Neural progenitor cell (in vitro differentiated cells): ENCODE results near the gene EDIL3. TPM values are rescaled to one million over a fixed set of nuclear protein-coding genes. Genes with fewer than 3 reads are reported as not detected.

Experiments
- DNase-seq: peaks from one replicate; pipeline ENCODE4 v3.0.0-alpha.2; 2016; ENCODE audit warnings: low spot score
- H2AFZ ChIP-seq: fragments of 200-600 bp; sonication (generic); replicated peaks from 2 replicates; pipeline ENCODE4 v1.6.1; 2016; ENCODE audit warnings: antibody characterized with exemption
- H3F3A ChIP-seq: fragments of 200-600 bp; sonication (generic); 2 replicates; pipeline ENCODE4 v1.6.1; 2016; ENCODE audit warnings: antibody characterized with exemption, low read depth
- H3K27ac ChIP-seq: fragments of 200-600 bp; sonication (generic); 2 replicates; pipeline ENCODE4 v1.5.1; 2016; ENCODE audit warnings: mild to moderate bottlenecking
- H3K27me3 ChIP-seq: fragments of 200-600 bp; sonication (generic); 2 replicates; pipeline ENCODE4 v1.6.1; 2016; ENCODE audit warnings: mild to moderate bottlenecking, moderate library complexity
- H3K36me3 ChIP-seq: fragments of 200-600 bp; sonication (generic); 2 replicates; pipeline ENCODE4 v1.5.1; 2016
- H3K4me1 ChIP-seq: fragments of 200-600 bp; sonication (generic); 2 replicates; pipeline ENCODE4 v1.6.1; 2016; ENCODE audit warnings: mixed run types
- H3K4me2 ChIP-seq: fragments of 200-600 bp; sonication (generic); 2 replicates; pipeline ENCODE4 v1.6.1; 2016
- H3K4me3 ChIP-seq: fragments of 200-600 bp; sonication (generic); 2 replicates; pipeline ENCODE4 v1.5.1; 2016
- H3K79me2 ChIP-seq: fragments of 200-600 bp; sonication (generic); 2 replicates; pipeline ENCODE4 v1.6.1; 2016; ENCODE audit warnings: low read depth
- H3K9ac ChIP-seq: fragments of 200-600 bp; sonication (generic); 2 replicates; pipeline ENCODE4 v1.6.1; 2016
- H3K9me3 ChIP-seq: fragments of 200-600 bp; sonication (generic); 2 replicates; pipeline ENCODE4 v1.5.1; 2016; ENCODE audit warnings: low read depth
- H4K20me1 ChIP-seq: fragments of 200-600 bp; sonication (generic); 2 replicates; pipeline ENCODE4 v1.6.1; 2016; ENCODE audit warnings: low read depth
- H3K27ac Mint-ChIP-seq: 3 replicates; pipeline ENCODE4 v1.8.0; 2021; ENCODE audit warnings: mixed read lengths
- H3K27me3 Mint-ChIP-seq: 2 replicates; pipeline ENCODE4 v1.8.0; 2022; ENCODE audit warnings: low read depth, mild to moderate bottlenecking, inconsistent platforms, moderate library complexity, mixed read lengths; ENCODE audit not compliant: insufficient read depth
- H3K36me3 Mint-ChIP-seq: 3 replicates; pipeline ENCODE4 v1.8.0; 2021; ENCODE audit warnings: mixed read lengths
- H3K4me1 Mint-ChIP-seq: 3 replicates; pipeline ENCODE4 v1.8.0; 2021; ENCODE audit warnings: mixed read lengths
- H3K4me3 Mint-ChIP-seq: 3 replicates; pipeline ENCODE4 v1.8.0; 2021; ENCODE audit warnings: mild to moderate bottlenecking, moderate library complexity, mixed read lengths
- H3K9me3 Mint-ChIP-seq: 3 replicates; pipeline ENCODE4 v1.8.0; 2020; ENCODE audit warnings: mixed read lengths
- EZH2 ChIP-seq: fragments of 200-600 bp; sonication (generic); IDR thresholded peaks from 2 replicates; pipeline ENCODE4 v1.6.1; 2017; ENCODE audit warnings: antibody characterized with exemption, mild to moderate bottlenecking, moderate library complexity
- EZH2phosphoT487 ChIP-seq: fragments of 200-600 bp; sonication (generic); IDR thresholded peaks from 2 replicates; pipeline ENCODE4 v1.6.1; 2017; ENCODE audit warnings: antibody characterized with exemption
- total RNA-seq: library from RNA; depleted of rRNA; stranded (reverse); fragments of >200 nt; gene quantifications from 2 replicates; pipeline ENCODE4 v1.2.3, GENCODE V29; 2015; ENCODE audit warnings: low replicate concordance
- TF ChIP-seq, protein P1 (sequence below): fragments of 200-600 bp; sonication (generic); IDR thresholded peaks from 2 replicates; pipeline ENCODE4 v1.5.1; 2017; ENCODE audit warnings: antibody characterized with exemption, mild to moderate bottlenecking

Gene EDIL3
- total RNA-seq, 1 donor from 2014 or later: 13.8 TPM

DNA sequence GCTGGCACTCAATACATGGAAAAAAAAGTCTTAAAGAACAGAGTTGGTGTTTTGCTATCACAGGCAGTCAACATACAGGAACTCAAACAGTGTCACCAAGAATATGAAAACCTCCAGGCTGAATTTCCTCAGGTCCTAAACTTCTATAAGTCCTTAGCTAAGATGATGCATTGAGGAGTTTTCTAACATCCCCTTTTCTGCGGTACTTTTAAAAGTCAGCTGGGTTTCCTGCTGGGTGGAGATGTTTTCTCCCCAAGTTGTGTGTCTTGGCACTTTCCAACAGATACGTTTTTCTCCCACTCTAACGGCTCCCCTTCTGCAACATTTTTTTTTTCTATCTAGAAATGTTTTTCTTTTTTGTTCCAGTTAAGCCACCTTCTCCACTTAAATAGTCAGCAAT lies 419.2 kb downstream of the EDIL3 start:
- Histone ChIP-seq H3K36me3 (no peaks in the 10 kb centered on the region), H3K79me2 (no peaks in the 10 kb centered on the region), H2AFZ (no peak overlapping the region), H3K4me1 (no peaks in the 10 kb centered on the region), H3K27me3 (no peaks in the 10 kb centered on the region), H4K20me1 (no peaks in the 10 kb centered on the region), H3K4me2 (no peak overlapping the region), H3K27ac (no peak overlapping the region), H3F3A (no peaks in the 10 kb centered on the region), H3K9me3 (no peaks in the 10 kb centered on the region), H3K4me3 (no peak overlapping the region), H3K9ac (no peak overlapping the region)
- Mint-ChIP-seq H3K27me3 (no peaks in the 10 kb centered on the region), H3K4me1 (no peaks in the 10 kb centered on the region), H3K9me3 (no peaks in the 10 kb centered on the region), H3K36me3 (no peaks in the 10 kb centered on the region), H3K4me3 (no peak overlapping the region), H3K27ac (no peak overlapping the region)
- no peak for DNase-seq
- TF ChIP-seq, protein P1, sequence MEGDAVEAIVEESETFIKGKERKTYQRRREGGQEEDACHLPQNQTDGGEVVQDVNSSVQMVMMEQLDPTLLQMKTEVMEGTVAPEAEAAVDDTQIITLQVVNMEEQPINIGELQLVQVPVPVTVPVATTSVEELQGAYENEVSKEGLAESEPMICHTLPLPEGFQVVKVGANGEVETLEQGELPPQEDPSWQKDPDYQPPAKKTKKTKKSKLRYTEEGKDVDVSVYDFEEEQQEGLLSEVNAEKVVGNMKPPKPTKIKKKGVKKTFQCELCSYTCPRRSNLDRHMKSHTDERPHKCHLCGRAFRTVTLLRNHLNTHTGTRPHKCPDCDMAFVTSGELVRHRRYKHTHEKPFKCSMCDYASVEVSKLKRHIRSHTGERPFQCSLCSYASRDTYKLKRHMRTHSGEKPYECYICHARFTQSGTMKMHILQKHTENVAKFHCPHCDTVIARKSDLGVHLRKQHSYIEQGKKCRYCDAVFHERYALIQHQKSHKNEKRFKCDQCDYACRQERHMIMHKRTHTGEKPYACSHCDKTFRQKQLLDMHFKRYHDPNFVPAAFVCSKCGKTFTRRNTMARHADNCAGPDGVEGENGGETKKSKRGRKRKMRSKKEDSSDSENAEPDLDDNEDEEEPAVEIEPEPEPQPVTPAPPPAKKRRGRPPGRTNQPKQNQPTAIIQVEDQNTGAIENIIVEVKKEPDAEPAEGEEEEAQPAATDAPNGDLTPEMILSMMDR: no peak
- no peak for TF ChIP-seq EZH2
- TF ChIP-seq EZH2phosphoT487: no peak

DNA sequence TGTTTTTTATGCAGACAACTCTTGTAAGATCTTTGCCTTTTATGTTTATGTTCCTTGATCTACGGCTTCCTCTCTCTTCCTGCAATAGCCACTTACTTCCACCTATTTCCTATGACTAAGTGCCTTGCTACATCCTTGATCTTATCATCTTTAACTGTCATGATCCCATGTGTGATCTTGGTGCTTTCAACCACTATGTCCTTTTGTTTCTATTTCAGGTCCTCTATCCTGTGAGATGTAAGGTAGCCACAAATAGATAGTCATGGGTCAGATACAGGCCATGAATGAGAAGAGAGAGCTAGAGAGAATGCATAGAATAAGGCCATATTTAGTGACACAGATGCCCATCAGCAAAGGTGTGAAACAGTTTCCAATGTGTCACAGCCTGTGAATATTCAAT lies 420.4 kb downstream of the EDIL3 start:
- H3K27me3 ChIP-seq: no peaks in the 10 kb centered on the region
- no peaks in the 10 kb centered on the region for H3K36me3 ChIP-seq
- no peak overlapping the region for H2AFZ ChIP-seq
- H3K4me1 Mint-ChIP-seq: no peaks in the 10 kb centered on the region
- no peaks in the 10 kb centered on the region for H3K9me3 Mint-ChIP-seq
- H3K9ac ChIP-seq: no peak overlapping the region
- no peaks in the 10 kb centered on the region for H3K79me2 ChIP-seq
- no peaks in the 10 kb centered on the region for H3K4me1 ChIP-seq
- H3K27me3 Mint-ChIP-seq: no peaks in the 10 kb centered on the region
- H3K27ac ChIP-seq: no peak overlapping the region
- no peak overlapping the region for H3K4me3 ChIP-seq
- H4K20me1 ChIP-seq: no peaks in the 10 kb centered on the region
- no peaks in the 10 kb centered on the region for H3F3A ChIP-seq
- no peak overlapping the region for H3K4me3 Mint-ChIP-seq
- H3K36me3 Mint-ChIP-seq: no peaks in the 10 kb centered on the region
- H3K9me3 ChIP-seq: no peaks in the 10 kb centered on the region
- no peak for DNase-seq
- H3K4me2 ChIP-seq: no peak overlapping the region
- H3K27ac Mint-ChIP-seq: no peak overlapping the region
- TF ChIP-seq, protein P1: no peak
- no peak for TF ChIP-seq EZH2
- no peak for TF ChIP-seq EZH2phosphoT487

DNA sequence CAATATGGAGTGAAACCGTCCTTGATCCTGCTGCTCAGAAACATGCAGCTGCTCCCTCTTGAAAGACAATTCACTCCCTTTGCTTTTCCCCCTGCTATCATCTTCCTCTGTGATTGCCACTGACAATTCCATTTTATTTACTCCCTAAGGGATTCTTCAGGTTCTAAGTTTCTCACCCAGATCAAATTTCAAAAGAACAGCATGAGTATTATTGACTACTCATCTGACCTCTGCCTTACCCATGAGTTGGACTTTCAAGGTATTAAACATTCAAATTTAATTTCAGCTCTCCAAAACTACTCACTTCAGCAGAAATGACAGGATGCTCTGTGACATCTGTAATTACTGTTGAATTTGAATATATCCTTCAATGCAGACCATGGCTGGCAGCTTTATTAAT lies 427.5 kb downstream of the EDIL3 start:
- Histone ChIP-seq H3K9me3 (no peaks in the 10 kb centered on the region), H3K4me3 (no peak overlapping the region), H3K4me2 (no peak overlapping the region), H4K20me1 (no peaks in the 10 kb centered on the region), H2AFZ (no peak overlapping the region), H3K4me1 (peaks cover 14% of the 10 kb centered on the region), H3K27ac (no peak overlapping the region), H3K79me2 (no peaks in the 10 kb centered on the region), H3F3A (no peaks in the 10 kb centered on the region), H3K9ac (no peak overlapping the region), H3K36me3 (no peaks in the 10 kb centered on the region), H3K27me3 (no peaks in the 10 kb centered on the region)
- Mint-ChIP-seq H3K4me1 (peaks cover 19% of the 10 kb centered on the region), H3K4me3 (no peak overlapping the region), H3K27me3 (no peaks in the 10 kb centered on the region), H3K36me3 (no peaks in the 10 kb centered on the region), H3K9me3 (no peaks in the 10 kb centered on the region), H3K27ac (peak overlapping the region; percentile 7)
- no peak for DNase-seq
- TF ChIP-seq, protein P1: no peak
- no peak for TF ChIP-seq EZH2

DNA sequence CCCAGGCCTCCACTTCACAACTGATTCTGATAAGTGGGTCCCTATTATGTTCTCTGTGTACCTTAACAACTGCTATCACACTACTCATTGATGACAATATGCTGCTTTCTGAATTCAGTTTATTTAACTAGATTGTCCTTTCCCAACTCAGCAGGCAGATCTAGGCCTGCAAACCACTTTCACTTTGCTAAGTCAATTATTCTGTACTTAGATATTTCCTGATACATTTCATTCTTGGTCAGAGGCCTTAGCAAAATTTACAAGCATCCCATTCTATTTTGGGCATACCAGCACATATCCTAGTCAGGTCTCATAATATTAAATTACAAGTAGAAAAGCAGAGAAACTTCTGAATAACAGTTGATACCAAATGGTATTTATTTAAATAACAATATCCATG lies 428.3 kb downstream of the EDIL3 start:
- no peak overlapping the region for H3K4me2 ChIP-seq
- no peak overlapping the region for H3K9ac ChIP-seq
- no peak for DNase-seq
- H3K79me2 ChIP-seq: no peaks in the 10 kb centered on the region
- H3K4me3 ChIP-seq: no peak overlapping the region
- H4K20me1 ChIP-seq: no peaks in the 10 kb centered on the region
- no peak overlapping the region for H3K27ac ChIP-seq
- peaks cover 14% of the 10 kb centered on the region for H3K4me1 ChIP-seq
- peaks cover 19% of the 10 kb centered on the region for H3K4me1 Mint-ChIP-seq
- H3K27me3 Mint-ChIP-seq: no peaks in the 10 kb centered on the region
- H3K36me3 ChIP-seq: no peaks in the 10 kb centered on the region
- H3K36me3 Mint-ChIP-seq: no peaks in the 10 kb centered on the region
- no peak for TF ChIP-seq EZH2phosphoT487
- TF ChIP-seq, protein P1: no peak
- TF ChIP-seq EZH2: no peak
- H3K9me3 Mint-ChIP-seq: no peaks in the 10 kb centered on the region
- H3K9me3 ChIP-seq: no peaks in the 10 kb centered on the region
- no peak overlapping the region for H3K27ac Mint-ChIP-seq
- H2AFZ ChIP-seq: no peak overlapping the region
- H3F3A ChIP-seq: no peaks in the 10 kb centered on the region
- no peaks in the 10 kb centered on the region for H3K27me3 ChIP-seq
- H3K4me3 Mint-ChIP-seq: no peak overlapping the region
